Activated CD4-positive, alpha-beta T cell treated with anti-CD3 and anti-CD28 coated beads for 24 hours (primary cell): ENCODE data around the gene MLX.

Source experiments
- DNase-seq, 2 donors: peaks; one replicate each; pipeline ENCODE4 v3.0.0-alpha.2; 2020; ENCODE audit warnings: low read depth in 2 of 2

Gene MLX, protein sequence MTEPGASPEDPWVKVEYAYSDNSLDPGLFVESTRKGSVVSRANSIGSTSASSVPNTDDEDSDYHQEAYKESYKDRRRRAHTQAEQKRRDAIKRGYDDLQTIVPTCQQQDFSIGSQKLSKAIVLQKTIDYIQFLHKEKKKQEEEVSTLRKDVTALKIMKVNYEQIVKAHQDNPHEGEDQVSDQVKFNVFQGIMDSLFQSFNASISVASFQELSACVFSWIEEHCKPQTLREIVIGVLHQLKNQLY

DNA sequence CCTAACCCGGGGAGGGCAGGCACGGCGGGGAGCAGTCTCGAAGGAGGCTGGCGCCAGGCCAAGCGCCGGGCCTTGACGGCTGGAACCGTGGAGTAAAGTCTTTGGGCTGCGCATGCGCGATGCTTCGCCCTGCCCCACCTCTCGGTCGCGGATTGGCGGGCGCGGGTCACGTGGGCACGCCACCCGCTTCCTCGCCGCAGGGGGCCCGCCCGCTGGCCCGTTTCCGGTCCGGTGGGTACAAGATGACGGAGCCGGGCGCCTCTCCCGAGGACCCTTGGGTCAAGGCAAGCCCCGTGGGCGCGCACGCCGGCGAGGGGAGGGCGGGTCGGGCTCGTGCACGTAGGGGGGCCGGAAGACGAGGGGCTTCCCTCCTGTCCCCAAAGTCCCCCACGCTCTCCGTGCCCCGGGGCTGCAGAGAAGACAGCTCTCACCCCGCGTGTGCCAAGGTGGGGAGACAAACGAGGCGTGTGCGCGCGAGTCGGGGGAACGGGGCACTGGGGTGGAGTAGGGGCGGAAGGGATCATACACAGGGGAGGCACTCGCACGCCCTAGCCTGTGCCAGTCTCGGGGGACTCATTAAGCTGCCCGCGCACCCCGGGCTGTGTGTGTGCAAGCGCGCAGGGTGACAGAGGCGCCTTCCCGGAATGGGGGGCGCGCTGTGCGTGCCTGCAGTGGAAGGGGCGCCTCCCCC is at the start of gene MLX:
MLX (plus strand) TSS at position 218 of the 691 bp plus-strand sequence; CDS start at position 243, 25 bp downstream.
- DNase-seq: peak; percentile 83 to 90

DNA sequence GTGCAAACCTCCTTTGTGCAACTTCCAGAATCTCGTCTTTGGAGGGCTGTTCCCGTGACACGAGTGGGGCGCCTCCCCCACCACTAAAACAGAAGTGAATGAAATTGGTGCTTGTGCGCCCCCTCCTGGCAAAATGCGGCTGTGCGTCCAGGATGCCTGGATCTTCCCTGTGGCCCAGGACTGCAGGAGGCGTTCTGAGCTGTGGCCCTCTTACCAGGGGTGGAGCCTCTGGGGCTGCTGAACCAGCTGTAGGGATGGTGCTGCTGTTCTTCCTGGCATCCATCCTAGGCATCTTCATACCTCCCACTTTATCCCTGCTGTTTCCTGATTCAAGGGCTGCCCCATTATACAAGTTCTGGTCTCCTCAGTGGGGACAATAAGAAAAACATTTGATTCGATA is 49.4 kb upstream of the MLX start:
- DNase-seq: peak; percentile 75 to 82

DNA sequence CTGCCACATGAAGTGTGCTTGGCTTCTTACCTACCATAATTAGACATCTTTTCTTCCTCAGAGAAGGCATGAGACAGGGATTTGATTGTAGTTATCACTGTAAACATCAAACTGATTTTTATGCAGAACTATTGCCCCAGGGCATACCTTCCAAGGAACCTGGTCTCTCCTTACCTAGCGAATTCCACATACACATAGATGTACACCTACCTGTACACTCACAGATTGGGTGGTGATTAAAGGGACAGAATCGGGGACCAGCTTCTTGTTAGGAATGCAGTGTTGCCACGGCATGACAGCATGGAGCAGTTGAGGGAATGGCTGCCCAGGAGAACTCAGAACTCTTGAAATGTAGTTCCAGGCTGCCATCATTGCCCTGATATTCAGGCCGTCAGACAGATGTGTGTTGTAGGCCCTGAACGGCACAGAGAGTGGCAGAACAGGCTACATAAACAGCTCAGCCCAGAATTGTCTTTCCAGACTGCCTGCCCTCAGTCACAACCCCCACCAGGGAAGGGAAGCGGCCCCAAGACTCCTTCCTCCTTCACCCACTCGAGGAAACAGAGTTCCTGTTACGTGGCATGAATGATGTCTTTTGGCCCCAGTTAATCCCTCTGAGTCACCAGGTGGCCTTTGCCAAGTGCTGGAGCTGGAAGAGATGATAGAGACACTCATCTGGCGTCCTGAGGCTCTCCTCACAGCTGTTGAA is 48.7 kb upstream of the MLX start:
- no peak for DNase-seq

DNA sequence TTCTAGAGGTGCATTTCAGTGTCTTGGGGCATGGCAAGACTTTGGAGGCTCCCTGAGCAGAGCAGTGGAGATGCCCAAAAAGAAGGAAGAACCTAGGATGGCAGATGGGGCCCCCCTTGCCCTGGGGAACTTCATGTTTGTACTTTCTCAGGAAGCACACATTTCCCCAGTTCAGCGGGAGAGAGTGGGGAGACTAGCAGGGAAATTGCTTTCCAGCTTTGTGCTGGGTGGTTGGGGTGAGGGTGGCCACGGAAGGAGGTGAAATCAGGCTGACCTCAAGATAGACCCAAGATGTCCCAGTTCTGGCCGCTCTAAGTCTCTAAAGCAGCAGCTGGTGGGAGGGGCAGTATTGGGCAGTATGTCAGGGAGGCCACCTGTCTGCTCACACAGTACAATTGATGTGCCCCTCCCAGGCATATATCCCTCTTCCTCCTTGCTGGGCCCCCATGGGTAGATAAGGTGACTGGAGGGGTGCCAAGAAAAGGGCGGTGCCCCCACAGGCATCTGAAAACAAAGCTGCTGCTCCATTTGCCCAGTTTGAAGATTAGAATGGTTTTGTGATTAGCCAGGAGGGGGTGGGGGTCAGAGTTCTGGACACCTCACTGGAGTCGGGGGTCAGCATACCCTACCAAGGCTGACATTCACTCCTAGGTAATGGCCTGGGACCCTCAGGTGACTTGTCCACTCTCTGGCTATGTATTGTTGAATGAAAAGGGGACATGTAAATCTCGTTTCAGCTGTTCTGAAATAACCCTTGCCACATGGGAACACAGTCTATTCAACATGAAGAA is 48.0 kb upstream of the MLX start:
- no peak for DNase-seq

DNA sequence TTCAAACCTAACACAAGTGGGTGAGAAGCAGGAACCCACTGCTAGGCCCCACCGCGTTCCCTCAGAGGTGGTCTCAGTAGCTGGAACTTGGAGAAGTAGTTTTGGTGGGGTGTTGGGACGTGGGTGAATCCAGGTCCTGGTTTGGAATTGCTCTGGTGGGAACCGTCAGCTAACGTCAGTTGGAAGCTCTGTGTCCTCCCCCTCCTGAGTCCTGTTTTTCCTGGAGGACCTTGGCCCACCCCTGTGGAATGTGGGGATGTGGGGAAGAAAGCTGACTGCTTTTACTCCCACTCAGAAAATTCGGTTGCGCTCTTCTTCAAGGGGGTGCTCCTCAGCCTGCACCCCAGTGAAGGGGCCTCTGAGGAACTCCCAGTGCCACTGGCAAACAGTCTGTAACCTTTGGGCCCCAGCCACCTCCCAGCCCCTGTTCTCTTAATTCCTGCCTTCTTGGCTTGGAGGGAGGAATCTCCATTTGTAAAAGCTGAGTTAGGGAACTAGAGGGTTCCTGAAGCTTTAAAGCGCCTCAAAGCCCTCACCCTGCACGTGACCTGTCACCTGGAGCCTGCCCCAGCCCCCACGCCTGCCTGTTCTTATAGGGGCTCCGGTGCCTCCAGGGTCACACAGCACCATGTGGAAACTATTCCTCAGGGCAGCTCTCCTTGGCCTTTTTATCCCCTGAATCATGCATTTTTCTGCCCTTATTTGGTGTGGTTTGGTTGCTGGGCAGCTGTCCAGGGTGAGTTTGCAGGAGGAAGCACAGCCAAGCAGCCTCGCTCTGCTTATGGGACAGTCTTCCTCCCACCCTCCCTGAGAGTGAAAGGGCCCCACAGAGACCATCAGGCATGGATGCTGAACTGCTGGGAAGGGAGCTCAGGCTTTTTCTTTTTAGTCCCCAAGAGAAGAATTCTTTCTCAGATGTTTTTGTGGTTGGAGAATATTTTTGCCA is 47.1 kb upstream of the MLX start:
- DNase-seq: no peak

DNA sequence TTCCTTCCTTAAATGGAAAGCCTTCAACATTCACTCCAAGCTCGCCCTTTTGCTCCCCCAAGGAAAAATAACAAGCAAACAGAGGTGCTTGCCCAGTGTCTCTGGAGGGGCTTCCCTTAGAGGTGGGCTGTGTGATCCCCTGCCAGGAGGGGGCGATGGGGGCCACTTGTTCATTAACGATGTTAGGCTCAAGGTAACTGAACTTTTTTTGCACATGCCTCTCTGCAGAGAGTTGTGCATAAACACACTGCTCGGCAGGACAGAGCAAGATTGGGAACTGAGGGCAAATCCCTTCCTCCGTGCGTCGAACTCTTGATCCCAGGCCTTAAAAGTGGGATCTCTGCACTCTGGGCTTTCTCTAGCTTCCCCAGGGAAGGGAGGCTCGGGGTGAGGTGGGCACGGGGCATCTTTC is 46.4 kb upstream of the MLX start:
- no peak for DNase-seq

DNA sequence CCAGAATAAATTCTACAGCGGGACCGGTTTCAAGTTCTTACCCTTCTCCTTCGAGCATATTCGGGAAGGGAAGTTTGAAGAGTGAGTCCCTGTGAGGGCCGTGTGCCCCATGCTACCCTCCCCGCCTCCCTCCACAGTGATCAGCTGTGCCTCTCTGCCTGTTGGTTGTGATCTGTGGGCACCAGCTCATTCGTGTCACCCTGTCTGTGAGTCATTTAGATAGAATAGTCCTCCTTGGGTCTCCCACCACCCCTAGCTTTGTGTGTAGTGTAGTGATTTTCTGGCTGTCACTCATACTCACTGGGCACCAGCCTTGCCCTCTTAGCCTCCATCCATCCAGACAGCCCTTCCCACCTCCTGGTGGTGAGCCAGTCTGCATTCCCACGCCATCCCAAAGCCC is 45.9 kb upstream of the MLX start:
- no peak for DNase-seq

DNA sequence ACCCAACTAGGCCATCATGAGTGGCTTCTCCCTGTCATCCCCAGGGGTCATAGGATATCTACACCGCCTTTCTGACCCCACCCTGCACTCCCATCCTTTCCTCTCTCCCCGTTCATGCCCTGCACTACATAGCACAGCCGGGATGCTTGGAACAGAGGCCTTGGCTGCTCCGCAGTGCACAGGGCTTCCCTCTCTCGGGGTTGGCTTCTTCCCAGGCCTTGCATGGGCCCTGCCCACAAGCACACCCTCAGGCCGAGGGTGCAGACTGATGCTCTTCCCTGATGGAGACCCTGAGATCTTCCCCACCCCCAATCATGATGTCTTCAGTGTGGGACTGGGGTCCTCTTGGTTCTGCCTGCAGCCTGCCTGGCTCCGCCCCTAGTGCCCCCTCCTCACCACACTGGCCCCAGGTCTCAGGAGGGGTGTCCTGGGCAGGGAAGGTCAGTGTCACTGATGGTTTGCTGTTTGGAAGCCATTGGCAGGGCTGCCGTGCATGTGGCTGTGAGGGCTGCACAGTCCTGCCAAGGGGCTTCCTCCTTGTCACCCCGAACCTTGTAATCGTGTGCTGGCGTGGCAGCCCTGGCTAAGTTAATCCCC is 45.1 kb upstream of the MLX start:
- no peak for DNase-seq

DNA sequence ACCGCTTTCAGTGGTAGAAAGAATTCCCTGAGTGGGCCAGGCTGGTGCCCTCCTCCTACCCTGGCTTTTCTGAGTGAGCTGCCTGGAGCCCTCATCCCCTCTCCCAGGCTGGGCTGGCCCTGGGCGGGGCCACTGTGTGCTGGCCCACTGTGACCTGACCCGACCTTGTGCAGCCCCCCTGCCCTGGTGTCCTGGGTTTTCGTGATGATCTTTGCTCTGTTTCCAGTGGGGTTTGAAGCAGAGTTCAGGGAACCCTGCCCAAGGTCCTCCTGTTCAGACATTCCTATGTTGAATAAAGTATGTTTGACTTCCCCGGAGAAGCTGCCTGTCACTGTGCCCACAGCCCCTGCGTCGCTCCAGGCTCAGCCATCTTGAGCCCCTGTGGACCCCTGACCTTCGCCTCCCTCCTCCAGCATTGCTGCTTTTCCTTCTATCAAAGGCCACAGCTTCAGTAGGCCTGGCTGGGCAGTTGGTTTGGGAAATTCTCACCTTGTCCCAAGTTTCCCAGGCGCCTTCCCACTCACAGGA is 44.6 kb upstream of the MLX start:
- DNase-seq: no peak

DNA sequence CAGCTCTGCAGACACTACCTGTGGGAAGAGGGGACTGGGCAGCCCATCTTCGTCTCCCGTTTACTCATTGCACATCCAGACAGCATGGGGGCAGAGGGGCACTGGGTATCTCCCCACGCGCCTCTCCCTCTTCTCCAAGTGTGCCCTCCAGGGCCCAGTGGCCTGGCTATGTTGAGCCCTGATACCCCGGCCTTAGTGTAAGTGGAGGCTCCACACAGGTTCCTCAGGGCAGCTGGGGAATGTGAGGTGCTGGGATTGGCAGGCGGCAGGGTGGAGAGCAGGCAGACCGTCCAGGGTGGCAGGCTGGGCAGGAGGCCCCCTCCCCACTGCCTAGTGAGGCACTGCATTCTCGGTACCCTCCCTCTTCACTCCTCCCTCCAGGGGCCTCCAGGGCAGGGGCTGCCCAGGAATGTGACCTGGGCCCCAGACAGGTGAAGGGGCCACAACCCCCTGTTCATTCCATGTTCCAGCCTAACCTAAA is 44.1 kb upstream of the MLX start:
- DNase-seq: no peak

DNA sequence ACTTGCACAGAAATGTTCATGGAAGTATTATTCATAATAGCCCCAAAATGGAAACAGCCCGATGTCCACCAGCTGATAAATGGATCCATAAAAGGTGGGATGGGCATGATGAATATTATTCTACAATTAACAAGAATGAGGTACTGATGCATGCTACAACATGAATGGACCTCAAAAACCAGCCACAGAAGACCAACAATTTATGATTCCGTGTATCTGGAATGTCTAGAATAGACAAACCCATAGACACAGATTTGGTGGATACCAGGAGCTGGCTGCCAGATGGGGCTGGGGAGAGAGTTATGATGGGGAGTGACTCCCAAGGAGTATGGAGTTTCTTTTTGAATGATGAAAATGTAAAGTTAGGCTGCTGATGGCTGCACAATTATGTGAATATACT is 41.7 kb upstream of the MLX start:
- no peak for DNase-seq

DNA sequence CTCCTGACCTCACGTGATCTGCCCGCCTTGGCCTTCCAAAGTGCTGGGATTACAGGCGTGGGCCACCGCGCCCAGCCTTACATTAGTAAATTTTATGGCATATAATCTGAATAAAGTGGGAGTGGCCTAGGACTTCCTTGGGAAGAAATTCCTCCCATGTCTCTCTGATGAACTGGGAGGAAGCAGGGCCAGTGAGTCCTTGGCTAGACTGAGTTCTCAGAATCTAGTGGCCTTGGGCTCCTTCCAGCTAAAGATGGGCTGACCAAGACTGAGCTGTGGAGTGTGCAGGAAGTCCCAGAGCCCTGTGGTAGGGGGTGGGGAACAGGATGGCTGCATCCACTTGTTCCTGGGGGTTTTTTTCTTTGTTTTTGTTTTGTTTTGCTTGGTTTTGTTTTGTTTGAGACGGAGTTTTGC is 40.9 kb upstream of the MLX start:
- no peak for DNase-seq

DNA sequence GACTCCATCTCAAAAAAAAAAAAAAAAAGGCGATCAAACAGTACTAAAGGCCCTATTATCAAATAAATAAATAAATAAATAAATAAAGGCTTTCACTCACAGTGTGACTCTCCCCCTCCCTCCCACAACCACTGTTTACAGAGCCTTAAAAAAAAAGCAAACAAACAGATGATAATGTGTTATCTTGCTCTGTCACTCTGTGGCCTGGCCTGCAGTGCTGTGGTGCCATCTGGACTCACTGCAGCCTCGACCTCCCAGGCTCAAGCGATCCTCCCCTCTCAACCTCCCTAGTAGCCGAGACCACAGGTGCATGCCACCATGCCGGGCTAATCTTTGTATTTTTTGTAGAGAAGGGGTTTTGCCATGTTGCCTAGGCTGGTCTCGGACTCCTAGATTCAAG is 39.0 kb upstream of the MLX start:
- DNase-seq: no peak

DNA sequence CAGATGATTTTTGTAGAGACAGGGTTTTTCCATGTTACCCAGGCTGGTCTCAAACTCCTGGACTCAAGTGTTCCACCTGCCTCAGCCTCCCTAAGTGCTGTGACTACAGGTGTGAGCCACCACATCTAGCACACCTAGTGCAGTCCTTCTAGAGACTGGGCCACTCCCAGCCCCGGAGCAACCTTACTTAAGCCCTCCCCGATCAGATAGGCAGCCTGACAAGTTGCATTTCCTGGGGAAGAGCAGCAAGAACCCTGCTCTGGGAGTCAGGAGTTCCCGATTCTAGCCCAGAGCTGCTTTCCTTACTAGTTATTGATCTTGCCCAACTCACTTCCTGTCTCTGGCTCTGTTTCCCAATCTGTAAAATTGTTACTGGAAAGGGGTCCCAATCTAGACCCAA is 37.8 kb upstream of the MLX start:
- no peak for DNase-seq

DNA sequence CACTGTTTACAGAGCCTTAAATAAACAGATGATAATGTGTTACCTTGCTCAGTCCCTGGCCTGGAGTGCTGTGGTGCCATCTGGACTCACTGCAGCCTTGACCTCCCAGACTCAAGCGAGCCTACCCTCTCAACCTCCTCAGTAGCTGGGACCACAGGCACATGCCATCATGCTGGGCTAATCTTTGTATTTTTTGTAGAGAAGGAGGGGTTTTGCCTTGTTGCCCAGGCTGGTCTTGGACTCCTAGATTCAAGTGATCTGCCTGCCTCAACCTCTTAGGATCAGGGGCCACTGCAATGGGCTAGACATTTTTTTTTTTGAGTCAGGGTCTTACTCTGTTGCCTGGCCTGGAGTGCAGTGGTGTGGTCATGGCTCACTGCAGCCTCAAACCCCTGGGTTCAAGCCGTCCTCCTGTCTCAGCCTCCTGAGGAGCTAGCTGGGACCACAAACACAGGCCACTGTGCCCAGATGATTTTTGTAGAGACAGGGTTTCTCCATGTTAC is 35.9 kb upstream of the MLX start:
- DNase-seq: no peak

DNA sequence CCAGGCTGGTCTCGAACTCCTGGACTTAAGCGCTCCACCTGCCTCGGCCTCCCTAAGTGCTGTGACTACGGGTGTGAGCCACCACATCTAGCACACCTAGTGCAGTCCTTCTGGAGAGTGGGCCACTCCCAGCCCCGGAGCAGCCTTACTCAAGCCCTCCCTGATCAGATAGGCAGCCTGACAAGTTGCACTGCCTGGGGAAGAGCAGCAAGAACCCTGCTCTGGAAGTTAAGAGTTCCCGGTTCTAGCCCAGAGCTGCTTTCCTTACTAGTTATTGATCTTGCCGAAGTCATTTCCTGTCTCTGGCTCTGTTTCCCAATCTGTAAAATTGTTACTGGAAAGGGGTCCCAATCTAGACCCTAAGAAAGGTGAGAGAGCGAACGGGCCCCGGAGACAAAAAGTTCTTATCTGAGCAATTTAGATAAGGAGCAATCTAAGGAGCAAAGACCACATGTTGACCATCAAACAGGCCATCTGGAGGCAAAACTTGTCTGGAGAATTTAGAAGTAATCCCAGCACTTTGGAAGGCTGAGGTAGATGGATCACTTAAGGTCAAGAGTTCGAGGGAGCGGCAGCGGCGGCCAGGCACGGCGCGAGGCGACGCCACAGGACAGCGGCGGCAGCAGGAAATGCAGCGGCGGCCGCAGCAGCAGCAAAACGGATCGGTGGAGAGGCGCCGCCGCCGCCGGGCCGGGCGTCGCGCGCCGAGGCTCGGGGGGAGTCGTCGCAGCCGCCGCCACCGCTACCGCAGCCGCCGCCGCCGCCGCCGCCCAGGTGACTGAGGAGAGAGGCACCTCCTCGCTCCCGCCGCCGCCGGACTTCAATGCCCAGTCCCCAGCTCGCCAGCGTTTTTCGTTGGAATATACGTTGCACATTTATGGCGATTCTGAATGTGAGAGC is 35.2 kb upstream of the MLX start:
- no peak for DNase-seq

DNA sequence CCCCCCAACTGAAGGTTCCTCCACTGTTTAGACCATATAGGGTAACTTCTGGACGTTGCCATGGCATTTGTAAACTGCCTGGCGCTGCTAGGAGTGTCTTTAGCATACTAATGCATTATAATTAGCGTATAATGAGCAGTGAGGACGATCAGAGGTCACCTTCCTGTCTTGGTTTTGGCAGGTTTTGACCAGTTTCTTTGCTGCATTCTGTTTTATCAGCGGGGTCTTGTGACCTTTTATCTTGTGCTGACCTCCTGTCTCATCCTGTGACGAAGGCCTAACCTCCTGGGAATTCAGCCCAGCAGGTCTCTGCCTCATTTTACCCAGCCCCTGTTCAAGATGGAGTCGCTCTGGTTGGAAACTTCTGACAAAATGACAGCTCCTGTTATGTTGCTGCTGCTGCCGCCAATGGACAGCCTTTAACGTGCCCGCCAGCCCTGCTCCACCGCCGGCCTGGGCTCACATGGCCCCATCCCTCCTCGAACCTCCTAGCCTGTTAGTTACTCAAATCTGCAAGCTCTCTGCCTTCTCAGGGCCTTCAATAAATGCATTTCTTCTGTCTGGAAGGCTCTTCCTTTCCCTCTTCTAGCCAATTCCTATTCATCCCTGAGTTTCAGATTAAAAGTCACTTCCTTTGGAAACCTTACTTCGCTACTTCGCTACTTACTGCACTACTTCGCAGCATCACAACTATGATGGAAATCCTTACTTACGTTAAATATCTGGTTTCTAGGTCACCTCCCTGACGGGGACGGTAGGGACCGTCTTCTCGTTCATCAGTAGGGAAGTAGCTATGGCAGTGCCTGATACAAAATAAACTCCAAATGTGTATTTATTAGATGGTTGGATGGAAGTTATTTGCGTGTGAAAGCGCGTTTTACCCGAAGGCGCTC is 31.5 kb upstream of the MLX start:
- DNase-seq: no peak

DNA sequence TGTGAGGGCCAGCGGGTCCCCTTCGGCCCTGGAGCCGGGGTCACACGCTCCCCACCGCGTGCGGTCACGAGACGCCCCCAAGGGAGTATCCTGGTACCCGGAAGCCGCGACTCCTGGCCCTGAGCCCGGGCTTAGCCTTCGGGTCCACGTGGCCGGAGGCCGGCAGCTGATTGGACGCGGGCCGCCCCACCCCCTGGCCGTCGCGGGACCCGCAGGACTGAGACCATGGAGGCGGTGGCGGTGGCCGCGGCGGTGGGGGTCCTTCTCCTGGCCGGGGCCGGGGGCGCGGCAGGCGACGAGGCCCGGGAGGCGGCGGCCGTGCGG is 30.9 kb upstream of the MLX start, which contains the start of gene NAGLU:
NAGLU (plus strand) TSS at position 194 of the 324 bp plus-strand sequence; CDS start at position 226, 32 bp downstream.
- DNase-seq: peak; percentile 75 to 89
